Ectodermal cell (in vitro differentiated cells): ENCODE data around the gene RSAD2.
"Not testable (repeated sequence)": the region's sequence is repeated elsewhere in the genome, so short reads cannot be mapped to it uniquely, and the experiment has no call there.

Experiments used
- H3K27ac ChIP-seq: 2 replicates; pipeline ENCODE4 v1.7.0; 2013; ENCODE audit warnings: mild to moderate bottlenecking, low read depth, low read length; ENCODE audit not compliant: insufficient read depth, poor library complexity, severe bottlenecking
- H3K27me3 ChIP-seq: 2 replicates; pipeline ENCODE4 v1.7.0; 2013; ENCODE audit warnings: mild to moderate bottlenecking, low read length; ENCODE audit not compliant: insufficient read depth, control insufficient read depth, poor library complexity, severe bottlenecking
- H3K36me3 ChIP-seq: one replicate; pipeline ENCODE4 v1.7.0; 2013; ENCODE audit warnings: low read length; ENCODE audit not compliant: control insufficient read depth, insufficient read depth
- H3K4me1 ChIP-seq: one replicate; pipeline ENCODE4 v1.7.0; 2013; ENCODE audit warnings: low read length; ENCODE audit not compliant: control insufficient read depth, insufficient read depth
- H3K4me3 ChIP-seq: 2 replicates; pipeline ENCODE4 v1.7.0; 2013; ENCODE audit warnings: low read depth, low read length, control low read depth; ENCODE audit not compliant: insufficient read depth
- H3K9me3 ChIP-seq: 2 replicates; pipeline ENCODE4 v1.7.0; 2013; ENCODE audit warnings: mild to moderate bottlenecking, low read length, moderate library complexity; ENCODE audit not compliant: control insufficient read depth
- WGBS, 2 experiments: methylation state at CpG; one replicate each; pipeline ENCODE4 v1.1.7; 2013; ENCODE audit warnings: missing lambda C conversion rate in 2 of 2; 5-methylcytosine and 5-hydroxymethylcytosine counted together

The RSAD2 gene

DNA sequence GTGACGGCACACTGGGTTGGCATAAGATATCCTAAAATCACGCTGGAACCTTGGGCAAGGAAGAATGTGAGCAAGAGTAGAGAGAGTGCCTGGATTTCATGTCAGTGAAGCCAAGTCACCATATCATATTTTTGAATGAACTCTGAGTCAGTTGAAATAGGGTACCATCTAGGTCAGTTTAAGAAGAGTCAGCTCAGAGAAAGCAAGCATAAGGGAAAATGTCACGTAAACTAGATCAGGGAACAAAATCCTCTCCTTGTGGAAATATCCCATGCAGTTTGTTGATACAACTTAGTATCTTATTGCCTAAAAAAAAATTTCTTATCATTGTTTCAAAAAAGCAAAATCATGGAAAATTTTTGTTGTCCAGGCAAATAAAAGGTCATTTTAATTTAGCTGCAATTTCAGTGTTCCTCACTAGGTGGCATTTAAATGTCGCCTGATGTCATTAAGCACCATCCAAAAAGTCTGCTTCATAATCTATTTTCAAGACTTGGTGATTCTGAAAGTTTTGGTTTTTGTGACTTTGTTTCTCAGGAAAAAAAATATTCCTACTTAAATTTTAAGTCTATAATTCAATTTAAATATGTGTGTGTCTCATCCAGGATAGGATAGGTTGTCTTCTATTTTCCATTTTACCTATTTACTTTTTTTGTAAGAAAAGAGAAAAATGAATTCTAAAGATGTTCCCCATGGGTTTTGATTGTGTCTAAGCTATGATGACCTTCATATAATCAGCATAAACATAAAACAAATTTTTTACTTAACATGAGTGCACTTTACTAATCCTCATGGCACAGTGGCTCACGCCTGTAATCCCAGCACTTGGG is 19.6 kb downstream of the RSAD2 start:
- H3K36me3 ChIP-seq: no peaks in the 10 kb centered on the region
- WGBS, 2 experiments: 80 to 85% methylated on average over 5 of the region's 5 CpGs
- H3K27me3 ChIP-seq: no peaks in the 10 kb centered on the region
- H3K27ac ChIP-seq: no peak overlapping the region
- H3K4me3 ChIP-seq: no peak overlapping the region
- no peaks in the 10 kb centered on the region for H3K9me3 ChIP-seq
- H3K4me1 ChIP-seq: no peaks in the 10 kb centered on the region

DNA sequence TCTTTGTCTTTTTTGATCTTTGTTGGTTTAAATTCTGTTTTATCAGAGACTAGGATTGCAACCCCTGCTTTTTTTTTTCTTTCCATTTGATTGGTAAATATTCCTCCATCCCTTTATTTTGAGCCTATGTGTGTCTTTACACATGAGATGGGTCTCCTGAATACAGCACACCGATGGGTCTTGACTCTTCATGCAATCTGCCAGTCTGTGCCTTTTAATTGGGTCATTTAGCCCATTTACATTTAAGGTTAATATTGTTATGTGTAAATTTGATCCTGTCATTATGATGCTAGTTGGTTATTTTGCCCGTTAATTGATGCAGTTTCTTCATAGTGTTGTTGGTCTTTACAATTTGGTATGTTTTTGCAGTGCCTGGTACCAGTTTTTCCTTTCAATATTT is 25.0 kb downstream of the RSAD2 start:
- not testable (repeated sequence) for H3K4me3 ChIP-seq, H3K27ac ChIP-seq, H3K27me3 ChIP-seq, H3K36me3 ChIP-seq, H3K9me3 ChIP-seq, H3K4me1 ChIP-seq
- WGBS, 2 experiments: 83 to 93% methylated on average over 2 of the region's 2 CpGs

DNA sequence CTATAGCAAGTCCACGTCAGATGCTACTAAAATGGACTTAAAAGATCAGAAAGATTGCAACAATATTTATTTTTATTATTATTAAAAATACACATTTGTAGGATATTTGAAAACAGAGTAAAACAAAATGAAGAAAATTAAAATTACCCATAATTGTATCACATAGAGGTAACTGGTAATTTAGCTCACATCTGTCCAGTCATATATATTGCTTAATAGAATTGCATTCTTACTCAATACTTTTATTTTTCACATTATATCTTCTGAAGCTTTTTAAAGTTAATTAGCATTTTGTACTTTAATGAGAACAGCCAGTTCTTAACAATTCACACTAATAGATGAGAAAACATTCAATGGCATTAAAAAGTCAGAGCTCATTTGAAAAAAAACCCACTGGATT is 28.1 kb downstream of the RSAD2 start:
- no peaks in the 10 kb centered on the region for H3K36me3 ChIP-seq
- no peak overlapping the region for H3K4me3 ChIP-seq
- no peak overlapping the region for H3K27ac ChIP-seq
- H3K9me3 ChIP-seq: no peaks in the 10 kb centered on the region
- no peaks in the 10 kb centered on the region for H3K27me3 ChIP-seq
- 88% methylated on average over 1 of the region's 1 CpG; no CpG with 5 or more reads in 1 of the 2 experiments for WGBS, 2 experiments
- H3K4me1 ChIP-seq: no peaks in the 10 kb centered on the region

DNA sequence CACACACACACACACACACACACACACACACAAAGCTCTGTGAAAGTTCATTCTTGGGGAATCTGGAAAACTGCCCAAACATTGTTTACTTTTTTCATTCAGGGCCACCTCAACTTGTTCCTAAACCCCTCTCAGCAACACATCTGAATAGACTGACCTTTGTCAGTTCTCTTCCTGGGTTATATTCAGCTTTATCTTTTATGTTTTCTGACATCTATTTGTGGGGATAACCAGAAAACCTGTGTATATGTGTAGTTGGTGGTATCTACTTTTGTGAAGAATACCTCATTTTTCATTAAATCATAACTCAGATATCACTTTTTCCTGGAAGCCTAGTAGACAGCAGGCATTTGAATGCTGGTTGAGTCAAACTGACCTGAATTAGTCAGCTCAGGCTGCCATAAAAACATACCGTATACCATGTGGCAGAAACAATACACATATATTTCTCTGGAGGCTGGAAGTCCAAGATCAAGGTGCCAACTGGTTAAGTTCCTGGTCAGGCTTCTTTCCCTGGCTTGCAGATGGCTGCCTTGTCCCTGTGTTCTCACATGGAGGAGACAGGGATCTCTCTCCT is 28.7 kb downstream of the RSAD2 start:
- no peak overlapping the region for H3K27ac ChIP-seq
- no peaks in the 10 kb centered on the region for H3K36me3 ChIP-seq
- WGBS, 2 experiments: 95 to 97% methylated on average over 1 of the region's 1 CpG
- no peaks in the 10 kb centered on the region for H3K4me1 ChIP-seq
- no peaks in the 10 kb centered on the region for H3K27me3 ChIP-seq
- no peak overlapping the region for H3K4me3 ChIP-seq
- H3K9me3 ChIP-seq: no peaks in the 10 kb centered on the region

DNA sequence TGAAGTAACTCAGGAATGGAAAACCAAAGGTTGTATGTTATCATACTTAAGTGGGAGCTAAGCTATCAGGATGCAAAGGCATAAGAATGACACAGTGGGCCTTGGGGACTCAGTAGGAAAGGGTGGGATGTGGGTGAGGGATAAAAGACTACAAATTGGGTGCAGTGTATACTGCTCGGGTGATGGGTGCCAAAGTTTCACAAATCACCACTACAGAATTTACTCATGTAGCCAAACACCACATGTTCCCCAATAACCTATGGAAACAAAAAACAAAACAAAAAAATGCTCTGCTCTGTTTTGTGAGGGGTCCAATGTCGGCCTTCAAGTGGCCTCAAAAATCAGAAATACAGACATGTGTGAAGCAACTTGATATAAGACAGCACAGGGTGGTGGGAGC is 30.7 kb downstream of the RSAD2 start:
- H3K9me3 ChIP-seq: no peaks in the 10 kb centered on the region
- H3K4me3 ChIP-seq: no peak overlapping the region
- H3K4me1 ChIP-seq: no peaks in the 10 kb centered on the region
- 87 to 97% methylated on average over 2 of the region's 2 CpGs for WGBS, 2 experiments
- no peaks in the 10 kb centered on the region for H3K36me3 ChIP-seq
- H3K27me3 ChIP-seq: no peaks in the 10 kb centered on the region
- no peak overlapping the region for H3K27ac ChIP-seq

DNA sequence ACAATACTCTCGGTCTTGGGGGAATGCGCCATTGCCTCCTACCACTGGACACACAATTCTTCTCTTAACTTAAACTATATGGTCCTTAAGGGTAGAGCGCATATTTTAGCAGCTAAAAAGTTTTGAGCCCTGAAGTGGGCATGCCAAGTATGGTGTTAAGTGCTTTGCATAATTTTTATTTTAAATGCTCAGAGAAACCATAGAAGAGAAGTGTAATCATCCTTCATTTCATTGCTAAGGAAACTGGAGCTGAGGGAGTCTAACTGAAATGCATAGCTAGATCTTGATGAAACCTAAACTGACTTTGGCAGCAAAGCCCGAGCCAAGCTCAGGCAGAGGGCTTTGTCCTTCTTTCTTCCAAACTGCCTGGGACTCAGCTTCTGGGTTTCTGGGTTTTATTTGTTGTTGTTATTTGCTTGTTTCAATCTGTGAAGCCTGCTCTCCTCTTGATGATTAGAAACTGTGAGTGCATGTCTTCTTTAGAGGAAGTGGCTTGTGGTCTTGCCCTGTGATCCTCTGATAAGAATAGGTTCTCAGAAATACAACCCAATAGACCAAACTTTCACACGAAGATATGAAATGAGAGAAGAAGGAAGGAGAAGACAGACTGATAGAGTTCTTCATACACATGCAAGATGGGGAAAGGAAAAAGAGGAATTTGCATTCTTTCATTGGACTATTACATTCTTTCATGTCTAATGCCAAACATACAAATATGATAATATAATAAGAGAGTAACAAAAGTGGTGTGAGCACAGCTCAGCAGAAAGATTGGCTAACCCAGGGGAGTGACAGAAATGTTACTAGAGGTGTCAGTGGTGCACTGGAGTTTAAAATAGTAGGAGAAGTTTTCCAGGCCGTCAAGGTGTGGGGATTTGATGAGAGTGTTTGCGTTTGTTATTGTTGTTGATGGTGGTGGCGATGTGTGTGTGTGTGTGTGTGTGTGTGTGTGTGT is 32.1 kb downstream of the RSAD2 start:
- WGBS, 2 experiments: 91 to 94% methylated on average over 8 of the region's 8 CpGs
- H3K27ac ChIP-seq: no peak overlapping the region
- no peak overlapping the region for H3K4me3 ChIP-seq
- H3K36me3 ChIP-seq: no peaks in the 10 kb centered on the region
- no peaks in the 10 kb centered on the region for H3K9me3 ChIP-seq
- no peaks in the 10 kb centered on the region for H3K27me3 ChIP-seq
- no peaks in the 10 kb centered on the region for H3K4me1 ChIP-seq

DNA sequence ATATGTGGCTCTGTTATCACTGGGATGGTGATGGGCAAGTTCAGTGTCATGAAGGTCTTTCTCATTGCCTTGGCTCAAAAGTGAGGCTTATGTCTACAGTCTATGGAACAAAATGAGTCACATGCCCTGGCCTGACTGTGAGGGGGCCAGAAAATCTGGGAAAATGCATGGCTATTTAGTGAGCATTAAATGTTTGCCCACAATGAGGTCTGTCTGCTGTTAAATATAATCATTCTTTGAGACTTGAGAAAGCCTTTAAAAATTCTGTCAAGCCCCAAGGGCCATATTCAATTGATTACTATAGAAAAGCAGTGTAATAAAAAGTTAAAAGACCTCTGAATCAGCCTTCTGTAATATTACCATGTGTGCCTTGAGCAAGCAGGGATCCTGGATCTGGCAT is 34.1 kb downstream of the RSAD2 start:
- Histone ChIP-seq H3K4me1 (no peaks in the 10 kb centered on the region), H3K9me3 (no peaks in the 10 kb centered on the region), H3K36me3 (no peaks in the 10 kb centered on the region), H3K27ac (no peak overlapping the region), H3K4me3 (no peak overlapping the region), H3K27me3 (peaks cover 6% of the 10 kb centered on the region)

DNA sequence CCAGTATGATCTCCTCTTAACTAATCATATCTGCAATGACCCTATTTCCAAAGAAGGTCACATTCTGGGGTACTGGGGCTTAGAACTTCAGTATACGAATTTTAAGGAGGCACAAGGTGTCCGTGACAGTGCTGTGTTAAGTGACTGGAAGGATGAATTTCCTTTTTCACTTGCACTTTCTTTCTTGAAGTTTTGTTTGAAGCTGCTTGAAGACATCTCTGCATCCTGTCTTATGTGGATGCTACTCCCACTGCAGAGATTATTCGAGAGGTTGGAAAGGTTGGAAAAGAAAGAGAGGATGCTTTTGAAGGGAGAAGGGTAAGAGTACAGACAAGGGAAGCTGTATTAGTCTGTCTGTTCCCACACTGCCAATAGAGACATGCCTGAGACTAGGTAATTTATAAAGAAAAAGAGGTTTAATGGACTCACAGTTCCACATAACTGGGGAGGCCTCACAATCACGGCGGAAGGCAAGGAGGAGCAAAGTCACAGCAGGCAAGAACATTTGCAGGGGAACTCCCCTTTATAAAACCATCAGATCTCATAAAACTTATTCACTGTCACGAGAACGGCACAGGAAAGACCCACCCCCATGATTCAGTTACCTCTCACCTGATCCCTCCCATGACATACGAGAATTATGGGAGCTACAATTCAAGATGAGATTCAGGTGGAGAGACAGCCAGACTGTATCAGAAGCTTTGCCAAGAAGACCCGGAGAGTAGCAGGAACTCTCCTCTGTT is 36.0 kb downstream of the RSAD2 start:
- Histone ChIP-seq H3K36me3 (no peaks in the 10 kb centered on the region), H3K9me3 (no peaks in the 10 kb centered on the region), H3K27ac (no peak overlapping the region), H3K27me3 (peaks cover 13% of the 10 kb centered on the region), H3K4me1 (no peaks in the 10 kb centered on the region), H3K4me3 (no peak overlapping the region)
- 91% methylated on average over 9 of the region's 9 CpGs for WGBS, 2 experiments

DNA sequence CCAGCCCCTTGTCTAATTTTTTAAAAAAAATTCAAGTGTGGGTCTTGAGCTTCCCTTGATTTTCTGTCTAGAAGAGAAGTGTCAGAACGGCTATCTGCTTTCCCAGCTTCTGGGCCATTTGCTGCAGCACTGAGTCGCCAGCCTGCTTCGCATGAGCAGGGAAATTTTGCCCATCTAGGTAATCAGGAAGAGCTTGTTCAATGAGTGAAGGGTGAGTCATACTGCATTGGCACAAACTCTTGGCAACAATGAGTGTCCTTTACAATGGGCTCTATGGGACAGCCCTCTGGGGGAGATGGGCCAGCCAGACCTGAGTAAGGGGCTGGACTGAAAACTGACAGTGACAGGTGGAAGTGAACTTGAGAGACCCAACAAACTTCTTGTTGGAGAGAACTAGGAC is 37.3 kb downstream of the RSAD2 start:
- WGBS, 2 experiments: 86 to 91% methylated on average over 3 of the region's 3 CpGs
- Histone ChIP-seq H3K27me3 (peaks cover 13% of the 10 kb centered on the region), H3K27ac (no peak overlapping the region), H3K36me3 (no peaks in the 10 kb centered on the region), H3K9me3 (no peaks in the 10 kb centered on the region), H3K4me1 (peaks cover 3% of the 10 kb centered on the region), H3K4me3 (no peak overlapping the region)
